BLaER1 treated with 17β-estradiol and CSF1 and Interleukin-3, amounts not matched to agents 10 nM and 100 nM (cell line): ENCODE measurements around the gene EFCAB6.

ENCODE experiments used
- H3K27ac ChIP-seq, 11 experiments: shearing (Covaris generic); formaldehyde crosslinking; 2 replicates each; pipeline ENCODE4 v1.8.1; 2022
- H3K27me3 ChIP-seq, 11 experiments: shearing (Covaris generic); formaldehyde crosslinking; 2 replicates each; pipeline ENCODE4 v1.8.1; 2022
- H3K36me3 ChIP-seq, 11 experiments: shearing (Covaris generic); formaldehyde crosslinking; 2 replicates each; pipeline ENCODE4 v1.8.1; 2022
- H3K4me1 ChIP-seq, 10 experiments: shearing (Covaris generic); formaldehyde crosslinking; 2 replicates each; pipeline ENCODE4 v1.8.1; 2022
- H3K4me2 ChIP-seq, 11 experiments: shearing (Covaris generic); formaldehyde crosslinking; 2 replicates each; pipeline ENCODE4 v1.8.1; 2022
- H3K4me3 ChIP-seq, 10 experiments: shearing (Covaris generic); formaldehyde crosslinking; 2 replicates each; pipeline ENCODE4 v1.8.1; 2022
- H3K9ac ChIP-seq, 11 experiments: shearing (Covaris generic); formaldehyde crosslinking; 2 replicates each; pipeline ENCODE4 v1.8.1; 2022
- H3K9me3 ChIP-seq, 11 experiments: shearing (Covaris generic); formaldehyde crosslinking; replicated peaks in 1 of 11; 2 replicates each; pipeline ENCODE4 v1.8.1; 2022
- H4K20me1 ChIP-seq, 11 experiments: shearing (Covaris generic); formaldehyde crosslinking; 2 replicates each; pipeline ENCODE4 v1.8.1; 2022
- Cebpa-rat ChIP-seq, 11 experiments: shearing (Covaris generic); IDR thresholded peaks; 2 replicates each; pipeline ENCODE4 v1.8.1; 2022

Gene EFCAB6

GRCh38 chr22:43743131-43743530, 69.0 kb downstream of the EFCAB6 start:
- peaks cover 0 to 15% (median 12%) of the 10 kb centered on the region in 10 experiments; a peak in 14 of 20 replicates for H3K4me1 ChIP-seq
- H3K36me3 ChIP-seq = no peaks in the 10 kb centered on the region
- H3K27ac ChIP-seq = no peak overlapping the region
- no peaks in the 10 kb centered on the region; a peak in 1 of 22 replicates for H3K9me3 ChIP-seq
- H3K9ac ChIP-seq = no peak overlapping the region
- H3K4me2 ChIP-seq = no peak overlapping the region
- no peak for TF ChIP-seq Cebpa-rat (IDR thresholded peaks at IDR 0.05)
- no peak overlapping the region for H3K4me3 ChIP-seq
- no peaks in the 10 kb centered on the region for H3K27me3 ChIP-seq
- no peaks in the 10 kb centered on the region for H4K20me1 ChIP-seq

DNA sequence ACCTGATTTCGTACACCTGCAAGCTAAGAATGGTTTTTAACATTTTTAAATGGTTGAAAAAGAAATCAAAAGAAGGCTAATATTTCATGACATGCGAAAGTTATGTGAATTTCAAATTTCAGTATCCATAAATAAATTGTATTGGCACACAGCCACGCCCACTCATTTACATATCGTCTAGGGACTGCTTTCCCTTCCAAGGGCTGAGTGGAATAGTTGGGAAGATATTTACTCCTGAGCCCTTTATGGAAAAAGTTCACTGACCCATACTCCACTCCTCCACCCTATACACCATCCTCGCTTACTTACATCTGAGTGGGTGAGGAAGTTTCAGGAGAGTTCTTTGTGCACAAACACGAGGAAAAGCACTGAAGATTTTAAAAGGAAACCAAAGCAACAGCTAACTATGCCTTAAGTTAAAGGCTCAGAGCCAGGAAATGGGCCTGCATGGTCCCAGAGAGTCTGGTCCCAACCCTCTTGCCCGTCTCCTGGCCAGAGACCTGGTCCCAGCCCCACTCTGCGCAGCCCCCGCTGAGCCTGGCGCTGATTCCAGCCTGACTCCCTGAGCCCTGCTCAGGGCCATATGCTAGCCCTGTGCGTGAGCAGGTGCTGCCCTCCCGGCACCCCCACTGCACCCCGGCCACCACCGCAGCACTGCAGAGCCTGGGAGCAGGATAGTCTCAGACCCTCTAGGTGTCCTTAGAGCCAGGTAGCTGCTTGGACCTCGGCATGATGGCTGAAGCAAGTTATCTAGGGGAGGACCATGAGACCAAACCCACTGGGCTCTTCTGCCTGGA, 69.8 kb downstream of the EFCAB6 start:
- Histone ChIP-seq H3K36me3 (no peaks in the 10 kb centered on the region), H3K9ac (no peak overlapping the region), H3K4me1 (peaks cover 0 to 15% (median 12%) of the 10 kb centered on the region in 10 experiments; a peak in 14 of 20 replicates), H3K9me3 (no peaks in the 10 kb centered on the region; a peak in 2 of 22 replicates), H3K4me2 (no peak overlapping the region; a peak in 1 of 22 replicates), H4K20me1 (no peaks in the 10 kb centered on the region), H3K27ac (no peak overlapping the region), H3K27me3 (no peaks in the 10 kb centered on the region), H3K4me3 (no peak overlapping the region)
- TF ChIP-seq Cebpa-rat (IDR thresholded peaks at IDR 0.05) = no peak

GRCh38 chr22:43740587-43741270, 71.4 kb downstream of the EFCAB6 start:
- Histone ChIP-seq H3K4me1 (peaks cover 0 to 15% (median 12%) of the 10 kb centered on the region in 10 experiments; a peak in 14 of 20 replicates), H4K20me1 (no peaks in the 10 kb centered on the region), H3K4me3 (no peak overlapping the region), H3K9ac (no peak overlapping the region), H3K9me3 (no peaks in the 10 kb centered on the region; a peak in 2 of 22 replicates), H3K27me3 (no peaks in the 10 kb centered on the region), H3K27ac (no peak overlapping the region), H3K4me2 (no peak overlapping the region; a peak in 1 of 22 replicates), H3K36me3 (no peaks in the 10 kb centered on the region)
- no peak for TF ChIP-seq Cebpa-rat (IDR thresholded peaks at IDR 0.05)

GRCh38 chr22:43739851-43740379, 72.2 kb downstream of the EFCAB6 start:
- no peaks in the 10 kb centered on the region for H4K20me1 ChIP-seq
- no peak overlapping the region for H3K9ac ChIP-seq
- no peaks in the 10 kb centered on the region for H3K27me3 ChIP-seq
- no peaks in the 10 kb centered on the region for H3K36me3 ChIP-seq
- TF ChIP-seq Cebpa-rat (IDR thresholded peaks at IDR 0.05) = no peak
- H3K4me1 ChIP-seq = peaks cover 0 to 8% (median 7%) of the 10 kb centered on the region in 10 experiments; a peak in 14 of 20 replicates
- no peak overlapping the region for H3K27ac ChIP-seq
- H3K4me2 ChIP-seq = no peak overlapping the region
- H3K9me3 ChIP-seq = no peaks in the 10 kb centered on the region; a peak in 2 of 22 replicates
- H3K4me3 ChIP-seq = no peak overlapping the region

DNA sequence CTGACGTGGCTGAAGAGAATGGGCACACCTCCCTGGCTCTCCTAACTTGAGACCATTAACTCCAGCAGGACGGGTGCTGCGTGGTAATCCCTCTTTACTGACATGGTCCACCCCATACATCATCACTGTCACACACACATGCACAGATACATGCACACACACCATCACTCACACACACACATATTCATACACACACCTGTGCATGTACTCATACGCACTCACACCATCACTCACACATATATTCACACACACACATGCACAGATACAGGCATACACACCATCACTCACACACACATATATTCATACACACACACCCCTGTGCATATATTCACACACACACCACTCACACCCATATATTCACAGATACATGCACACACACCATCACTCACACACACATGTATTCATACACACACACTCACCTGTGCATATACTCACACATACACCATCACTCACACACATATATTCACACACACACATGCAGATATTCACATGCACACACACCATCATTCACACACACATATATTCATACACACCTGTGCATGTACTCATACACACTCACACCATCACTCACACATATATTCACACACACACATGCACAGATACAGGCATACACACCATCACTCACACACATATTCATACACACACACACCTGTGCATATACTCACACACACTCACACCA, 74.8 kb downstream of the EFCAB6 start:
- Histone ChIP-seq H3K36me3 (no peaks in the 10 kb centered on the region), H3K9ac (no peak overlapping the region), H4K20me1 (no peaks in the 10 kb centered on the region), H3K27me3 (no peaks in the 10 kb centered on the region), H3K4me2 (no peak overlapping the region), H3K27ac (no peak overlapping the region), H3K4me3 (no peak overlapping the region), H3K4me1 (no peaks in the 10 kb centered on the region; a peak in 1 of 20 replicates), H3K9me3 (no peaks in the 10 kb centered on the region; a peak in 2 of 22 replicates)
- no peak for TF ChIP-seq Cebpa-rat (IDR thresholded peaks at IDR 0.05)

GRCh38 chr22:43736651-43737050, 75.5 kb downstream of the EFCAB6 start:
- Histone ChIP-seq H3K4me2 (no peak overlapping the region), H4K20me1 (no peaks in the 10 kb centered on the region), H3K4me3 (no peak overlapping the region), H3K9ac (no peak overlapping the region), H3K27me3 (no peaks in the 10 kb centered on the region), H3K9me3 (no peaks in the 10 kb centered on the region; a peak in 2 of 22 replicates), H3K4me1 (no peaks in the 10 kb centered on the region; a peak in 1 of 20 replicates), H3K36me3 (no peaks in the 10 kb centered on the region), H3K27ac (no peak overlapping the region)
- no peak for TF ChIP-seq Cebpa-rat (IDR thresholded peaks at IDR 0.05)

DNA sequence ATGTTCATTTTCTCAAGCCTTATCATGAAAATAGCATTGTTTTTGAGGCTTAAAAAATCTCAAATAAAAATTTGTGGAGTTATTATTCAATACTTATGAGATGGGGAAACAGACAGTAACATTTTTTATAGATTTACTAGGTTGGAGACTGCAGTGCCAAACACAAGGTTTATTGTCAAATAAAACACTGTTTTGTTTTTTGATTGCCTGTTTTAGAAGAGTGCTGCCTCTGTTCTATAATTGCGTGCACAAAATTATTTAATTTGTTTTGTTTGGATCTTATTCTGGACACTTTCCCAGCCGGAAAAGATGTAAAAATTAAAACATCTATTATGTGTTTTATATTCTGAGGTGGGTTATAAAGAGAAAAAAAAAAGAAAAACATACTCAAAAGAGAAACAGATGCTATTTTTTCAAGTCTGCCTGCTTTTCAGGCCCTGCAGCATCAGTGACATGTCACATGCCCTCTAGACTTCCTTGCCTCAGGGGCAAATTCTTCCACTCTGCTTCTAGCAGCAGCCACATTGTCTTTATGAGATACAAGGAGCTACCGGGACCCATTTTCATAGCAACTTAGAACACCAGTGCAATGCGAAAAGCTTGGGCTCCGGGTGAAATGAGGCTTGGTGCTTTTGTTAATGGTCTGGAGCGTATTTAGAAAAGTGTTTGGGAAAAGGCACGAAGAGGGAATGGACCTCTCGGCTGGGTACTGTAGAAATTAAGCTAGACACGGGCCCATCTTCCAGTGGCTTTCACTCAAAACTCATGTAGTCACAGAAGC, 77.5 kb downstream of the EFCAB6 start:
- Histone ChIP-seq H3K4me3 (no peak overlapping the region), H4K20me1 (no peaks in the 10 kb centered on the region), H3K4me2 (no peak overlapping the region), H3K4me1 (no peaks in the 10 kb centered on the region), H3K27ac (no peak overlapping the region), H3K27me3 (no peaks in the 10 kb centered on the region), H3K36me3 (no peaks in the 10 kb centered on the region), H3K9ac (no peak overlapping the region), H3K9me3 (no peaks in the 10 kb centered on the region; a peak in 2 of 22 replicates)
- no peak for TF ChIP-seq Cebpa-rat (IDR thresholded peaks at IDR 0.05)

DNA sequence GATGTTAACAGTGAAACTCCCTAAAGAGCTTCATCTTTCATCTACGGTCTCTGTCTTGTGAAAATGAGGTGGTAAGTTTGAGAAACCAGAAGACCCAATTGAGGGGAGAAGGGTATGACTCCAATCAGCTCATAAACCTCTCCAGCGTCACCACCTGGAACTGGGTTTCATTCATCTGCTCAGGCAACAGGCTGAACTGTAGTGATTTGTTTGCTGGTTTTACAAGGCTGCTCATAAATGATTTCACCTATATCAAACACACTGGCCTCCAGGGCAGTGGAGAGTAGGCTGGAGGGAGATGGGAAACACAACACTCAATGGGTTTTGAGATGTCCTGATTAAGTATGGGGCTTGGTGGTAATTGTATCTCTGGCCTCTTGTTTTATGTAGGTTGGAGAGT, 79.0 kb downstream of the EFCAB6 start:
- Histone ChIP-seq H3K27me3 (no peaks in the 10 kb centered on the region), H3K27ac (no peak overlapping the region), H3K9ac (no peak overlapping the region), H3K4me3 (no peak overlapping the region), H4K20me1 (no peaks in the 10 kb centered on the region), H3K4me1 (no peaks in the 10 kb centered on the region), H3K9me3 (no peaks in the 10 kb centered on the region; a peak in 2 of 22 replicates), H3K4me2 (no peak overlapping the region), H3K36me3 (no peaks in the 10 kb centered on the region)
- no peak for TF ChIP-seq Cebpa-rat (IDR thresholded peaks at IDR 0.05)
